ENCODE data around the gene MAP3K10. TPM values are rescaled to one million over a fixed set of nuclear protein-coding genes. Genes with fewer than 3 reads are reported as not detected.

The MAP3K10 gene
- total RNA-seq, 1 donor from 2014 or later = 17.6 TPM

- intact Hi-C loops (cut with DNase I) = no loop called here
- DNase-seq (ENCODE audit: low spot score) = no peak
These were observed 72.5 kb downstream of the MAP3K10 start for GRCh38 chr19:40263440-40264313.

GRCh38 chr19:40264314-40265054, 73.3 kb downstream of the MAP3K10 start:
- DNase-seq (ENCODE audit: low spot score) = no peak
- intact Hi-C loops (cut with DNase I) = no loop called here

Other genes with a start within 250 kb of the MAP3K10 start
- 70.2 TPM for gene PSMC4, start 220.3 kb upstream of the MAP3K10 start, total RNA-seq
- gene ZNF546, start 194.4 kb upstream of the MAP3K10 start, total RNA-seq = 10.1 TPM
- 23.9 TPM for gene ZNF780B, start 135.2 kb upstream of the MAP3K10 start, total RNA-seq
- gene ZNF780A, start 100.5 kb upstream of the MAP3K10 start, total RNA-seq = 11.2 TPM
- gene TTC9B, start 27.0 kb downstream of the MAP3K10 start, total RNA-seq = not detected
- gene CCNP, start 35.3 kb downstream of the MAP3K10 start, total RNA-seq = 0.32 TPM
- 116 TPM for gene AKT2, start 93.9 kb downstream of the MAP3K10 start, total RNA-seq
- 135 TPM for gene C19orf47, start 157.0 kb downstream of the MAP3K10 start, total RNA-seq
- gene PLD3, start 157.3 kb downstream of the MAP3K10 start, total RNA-seq = 163 TPM
- gene HIPK4, start 198.8 kb downstream of the MAP3K10 start, total RNA-seq = 0.08 TPM
- 3.5 TPM for gene PRX, start 222.0 kb downstream of the MAP3K10 start, total RNA-seq
- gene SERTAD1, start 234.6 kb downstream of the MAP3K10 start, total RNA-seq = 16.7 TPM